Skeletal muscle tissue (tissue), 4 donors: ENCODE measurements around the gene PDIA4. TPM values are rescaled to one million over a fixed set of nuclear protein-coding genes. Genes with fewer than 3 reads are reported as not detected.
A peak's percentile ranks its signal among the peaks of the same experiment; 100 is the strongest.

Source experiments
- H3K27ac ChIP-seq: one replicate; pipeline ENCODE4 v1.7.0; 2013; ENCODE audit warnings: mild to moderate bottlenecking, low read depth, low read length, inconsistent platforms
- H3K27me3 ChIP-seq, 3 donors: one replicate each; pipeline ENCODE4 v1.7.0; 2013; ENCODE audit warnings: low read length in 3 of 3; ENCODE audit not compliant: control insufficient read depth in 3 of 3, insufficient read depth in 3 of 3
- H3K36me3 ChIP-seq, 3 donors: one replicate each; pipeline ENCODE4 v1.7.0; 2013; ENCODE audit warnings: low read length in 3 of 3; ENCODE audit not compliant: control insufficient read depth in 3 of 3, insufficient read depth in 3 of 3
- H3K4me1 ChIP-seq, 3 donors: one replicate each; pipeline ENCODE4 v1.7.0; 2013; ENCODE audit warnings: low read length in 3 of 3, mild to moderate bottlenecking in 3 of 3; ENCODE audit not compliant: control insufficient read depth in 3 of 3, insufficient read depth in 3 of 3
- H3K4me3 ChIP-seq, 3 donors: one replicate each; pipeline ENCODE4 v1.7.0; 2013; ENCODE audit warnings: low read length in 3 of 3
- H3K9ac ChIP-seq, 3 donors: one replicate each; pipeline ENCODE4 v1.7.0; 2013; ENCODE audit warnings: low read length in 3 of 3, mild to moderate bottlenecking in 3 of 3, moderate library complexity in 2 of 3, low read depth in 1 of 3
- H3K9me3 ChIP-seq, 3 donors: one replicate each; pipeline ENCODE4 v1.7.0; 2013; ENCODE audit warnings: low read length in 3 of 3; ENCODE audit not compliant: control insufficient read depth in 3 of 3
- total RNA-seq: library from RNA; depleted of rRNA; stranded (reverse); fragments of >200 nt; gene quantifications from one replicate; pipeline ENCODE4 v1.2.3, GENCODE V29; 2014
- donor health status: Osteomylitis.

PDIA4 gene, protein sequence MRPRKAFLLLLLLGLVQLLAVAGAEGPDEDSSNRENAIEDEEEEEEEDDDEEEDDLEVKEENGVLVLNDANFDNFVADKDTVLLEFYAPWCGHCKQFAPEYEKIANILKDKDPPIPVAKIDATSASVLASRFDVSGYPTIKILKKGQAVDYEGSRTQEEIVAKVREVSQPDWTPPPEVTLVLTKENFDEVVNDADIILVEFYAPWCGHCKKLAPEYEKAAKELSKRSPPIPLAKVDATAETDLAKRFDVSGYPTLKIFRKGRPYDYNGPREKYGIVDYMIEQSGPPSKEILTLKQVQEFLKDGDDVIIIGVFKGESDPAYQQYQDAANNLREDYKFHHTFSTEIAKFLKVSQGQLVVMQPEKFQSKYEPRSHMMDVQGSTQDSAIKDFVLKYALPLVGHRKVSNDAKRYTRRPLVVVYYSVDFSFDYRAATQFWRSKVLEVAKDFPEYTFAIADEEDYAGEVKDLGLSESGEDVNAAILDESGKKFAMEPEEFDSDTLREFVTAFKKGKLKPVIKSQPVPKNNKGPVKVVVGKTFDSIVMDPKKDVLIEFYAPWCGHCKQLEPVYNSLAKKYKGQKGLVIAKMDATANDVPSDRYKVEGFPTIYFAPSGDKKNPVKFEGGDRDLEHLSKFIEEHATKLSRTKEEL
- total RNA-seq: 61.1 TPM

DNA sequence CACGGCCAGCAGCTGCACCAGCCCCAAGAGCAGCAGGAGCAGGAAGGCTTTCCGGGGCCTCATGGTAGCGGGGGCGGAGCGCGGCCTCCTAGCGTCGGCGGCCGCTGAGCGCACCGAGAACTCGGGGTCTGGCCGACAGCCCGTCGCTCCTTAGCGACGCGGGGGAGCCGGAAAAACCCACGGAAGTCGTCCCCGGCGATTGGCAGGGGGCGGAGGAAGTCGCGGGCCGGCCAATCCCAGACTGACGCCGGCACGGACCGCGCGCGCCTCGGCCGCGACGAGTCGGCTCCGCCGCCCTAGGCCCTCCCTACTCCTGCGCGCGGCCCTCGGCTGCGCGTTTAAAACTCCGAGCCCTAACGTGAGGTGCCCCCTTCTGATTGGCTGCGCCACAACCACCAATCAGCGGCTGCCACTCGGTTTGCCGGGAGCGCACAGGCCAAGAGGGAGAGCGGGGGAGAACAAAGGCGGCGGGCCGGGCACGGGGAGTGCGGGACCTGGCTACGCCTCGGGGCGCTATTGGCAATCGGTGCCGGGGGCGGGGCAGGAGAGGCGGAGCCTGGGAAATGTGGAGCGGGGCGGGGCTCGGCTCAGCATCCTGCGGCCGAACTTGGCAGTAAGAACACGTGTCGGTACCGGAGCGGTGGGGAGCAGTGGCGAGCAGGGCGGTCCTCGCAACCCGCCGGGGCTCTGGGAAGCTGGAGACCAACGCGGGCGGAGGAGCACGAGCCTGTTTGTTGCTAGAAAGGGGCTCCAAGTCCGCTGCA is at the start of gene PDIA4:
PDIA4 (minus strand) TSS at position 160 of the 764 bp plus-strand sequence; CDS start at position 63, 97 bp downstream.
- Histone ChIP-seq H3K9me3 (no peaks in the 10 kb centered on the region), H3K27me3 (no peaks in the 10 kb centered on the region), H3K4me1 (peaks cover 14 to 23% (median 23%) of the 10 kb centered on the region in 3 donors), H3K4me3 (peak within 1 kb of the TSS; percentile 86 to 91 (median 87)), H3K36me3 (peaks cover 0 to 4% (median 0%) of the 10 kb centered on the region in 3 donors), H3K27ac (peak within 1 kb of the TSS; percentile 84), H3K9ac (peak within 1 kb of the TSS; percentile 90 to 91 (median 90))

DNA sequence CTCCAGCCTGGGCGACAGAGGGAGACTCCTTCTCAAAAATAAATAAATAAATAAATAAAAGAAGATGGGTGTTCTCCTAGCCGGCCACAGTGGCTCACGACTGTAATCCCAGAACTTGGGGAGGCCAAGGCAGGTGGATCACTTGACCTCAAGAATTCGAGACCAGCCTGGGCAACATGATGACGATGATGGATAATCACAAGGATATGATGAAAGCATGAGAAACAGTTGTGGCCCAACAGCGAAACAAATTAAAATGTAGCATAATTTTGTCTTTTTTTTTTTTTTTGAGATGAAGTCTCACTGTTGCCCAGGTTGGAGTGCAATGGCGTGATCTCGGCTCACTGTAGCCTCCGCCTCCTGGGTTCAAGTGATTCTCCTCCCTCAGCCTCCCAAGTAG is 49.3 kb upstream of the PDIA4 start:
- no peak overlapping the region for H3K27ac ChIP-seq
- no peaks in the 10 kb centered on the region for H3K4me1 ChIP-seq
- H3K9me3 ChIP-seq: no peaks in the 10 kb centered on the region
- no peak overlapping the region for H3K9ac ChIP-seq
- no peaks in the 10 kb centered on the region for H3K27me3 ChIP-seq
- H3K4me3 ChIP-seq: no peak overlapping the region
- peaks cover 5 to 14% (median 10%) of the 10 kb centered on the region in 3 donors for H3K36me3 ChIP-seq

DNA sequence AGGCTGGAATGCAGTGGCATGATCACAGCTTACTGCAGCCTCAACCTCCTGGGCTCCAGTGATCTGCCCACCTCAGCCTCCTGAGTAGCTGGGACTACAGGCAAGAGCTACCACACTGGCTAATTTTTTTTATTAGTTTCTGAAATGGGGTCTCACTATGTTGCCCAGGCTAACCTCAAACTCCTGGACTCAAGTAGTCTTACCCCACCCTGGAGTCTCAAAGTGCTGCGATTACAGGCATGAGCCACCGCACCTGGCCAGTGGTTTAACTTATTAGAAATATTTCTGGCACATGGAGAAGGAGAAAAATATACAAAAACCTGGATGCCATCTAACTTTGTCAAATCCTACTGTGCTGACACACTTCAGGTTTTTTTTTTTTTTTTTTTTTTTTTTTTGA is 47.0 kb upstream of the PDIA4 start:
- no peaks in the 10 kb centered on the region for H3K27me3 ChIP-seq
- H3K27ac ChIP-seq: no peak overlapping the region
- no peak overlapping the region for H3K9ac ChIP-seq
- H3K4me1 ChIP-seq: no peaks in the 10 kb centered on the region
- H3K9me3 ChIP-seq: no peaks in the 10 kb centered on the region
- H3K4me3 ChIP-seq: no peak overlapping the region
- peaks cover 20 to 31% (median 30%) of the 10 kb centered on the region in 3 donors for H3K36me3 ChIP-seq

DNA sequence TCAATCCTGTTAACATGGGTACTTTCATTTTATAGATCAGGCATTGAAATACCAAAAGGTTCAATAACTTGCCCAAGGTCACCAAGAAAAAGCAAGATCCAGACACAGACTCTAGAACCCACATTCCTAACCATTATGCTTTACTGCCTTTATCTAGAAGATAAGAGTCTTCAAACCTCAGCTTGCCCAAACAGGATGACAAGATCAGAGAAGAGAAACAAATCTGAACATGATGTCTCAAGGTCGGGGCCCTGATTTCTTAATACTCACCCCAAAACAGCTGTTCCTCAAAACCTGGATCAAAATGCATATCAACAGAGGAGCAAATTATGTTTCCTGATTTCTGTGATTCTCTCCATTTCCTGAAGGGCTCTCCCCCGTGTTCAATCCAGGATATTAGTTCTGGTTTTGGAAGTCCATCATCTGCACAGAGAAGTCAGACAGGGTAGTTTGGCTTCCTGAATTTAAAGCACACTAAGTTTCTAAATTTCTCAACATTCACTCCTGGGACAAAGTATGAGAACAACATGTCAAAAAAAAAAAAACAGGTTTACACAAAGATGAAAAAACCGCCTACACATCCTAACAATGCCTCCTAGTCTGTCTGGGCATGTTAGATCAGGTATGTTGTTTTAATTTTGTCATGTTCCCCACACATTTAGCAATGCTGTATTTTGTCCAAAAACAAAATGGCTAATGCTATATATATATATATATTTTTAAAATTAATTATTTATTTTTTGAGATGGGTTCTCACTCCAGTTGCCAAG is 46.0 kb upstream of the PDIA4 start:
- no peaks in the 10 kb centered on the region for H3K9me3 ChIP-seq
- H3K27ac ChIP-seq: no peak overlapping the region
- H3K9ac ChIP-seq: peak overlapping the region in 1 of 3 donors; percentile 30
- H3K4me3 ChIP-seq: no peak overlapping the region
- peaks cover 22 to 32% (median 31%) of the 10 kb centered on the region in 3 donors for H3K36me3 ChIP-seq
- no peaks in the 10 kb centered on the region for H3K27me3 ChIP-seq
- H3K4me1 ChIP-seq: no peaks in the 10 kb centered on the region

DNA sequence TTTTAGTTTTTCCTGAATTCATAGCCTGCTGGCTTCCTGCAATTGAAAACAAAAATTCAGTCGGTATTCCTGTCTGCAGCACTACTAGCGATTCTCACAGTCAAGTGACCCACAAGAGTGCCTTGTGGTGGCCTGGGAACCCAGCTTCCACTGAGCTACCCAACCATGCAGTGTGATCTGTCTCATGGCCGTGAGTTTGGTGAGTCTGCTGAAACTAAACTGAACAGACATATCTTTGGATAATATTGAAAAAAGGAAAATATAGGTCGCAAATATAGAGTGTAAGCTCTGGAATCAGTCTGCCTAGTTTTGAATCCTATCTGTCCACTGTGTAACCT is 44.1 kb upstream of the PDIA4 start:
- Histone ChIP-seq H3K9me3 (no peaks in the 10 kb centered on the region), H3K4me1 (no peaks in the 10 kb centered on the region), H3K36me3 (peaks cover 22 to 34% (median 32%) of the 10 kb centered on the region in 3 donors), H3K27ac (no peak overlapping the region), H3K27me3 (no peaks in the 10 kb centered on the region), H3K9ac (no peak overlapping the region), H3K4me3 (no peak overlapping the region)

DNA sequence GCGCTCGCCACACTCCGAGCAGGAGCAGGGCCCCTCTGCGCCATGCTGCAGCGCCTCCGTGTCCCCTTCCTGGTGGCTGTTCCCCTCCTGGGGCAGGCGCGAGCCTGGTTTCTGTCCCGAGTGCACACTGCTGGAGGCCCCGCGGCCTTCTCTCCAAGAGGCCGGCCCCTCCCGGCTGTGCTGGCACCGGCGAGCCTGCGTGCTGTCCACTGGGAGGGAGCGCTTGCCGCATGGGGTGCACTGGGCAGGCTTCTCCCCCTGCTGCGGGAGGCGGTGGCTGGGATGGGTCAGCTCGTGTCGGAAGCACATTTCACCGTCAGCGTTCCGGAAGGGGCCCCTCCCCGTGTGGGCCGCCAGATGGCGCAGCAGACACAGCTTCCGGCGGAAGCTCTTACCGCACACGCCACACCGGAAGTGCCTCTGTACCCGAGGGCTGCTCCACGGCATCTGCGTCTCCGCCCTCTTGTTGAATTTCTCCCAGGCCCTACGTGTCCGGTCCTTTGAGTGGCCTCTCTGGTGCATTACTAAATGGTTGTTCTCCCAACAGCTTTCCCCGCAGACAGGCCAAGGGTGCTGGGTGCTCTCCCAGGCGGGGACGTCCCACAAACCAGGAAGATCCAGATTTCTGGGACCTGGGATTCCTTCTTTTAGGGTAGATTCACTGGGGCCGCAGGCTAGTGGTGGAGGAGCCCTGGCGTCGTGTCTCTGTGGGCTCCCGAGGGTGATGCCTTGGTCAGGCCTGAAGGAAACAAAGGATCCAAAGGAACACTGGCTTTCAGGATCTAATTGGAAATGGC is 43.5 kb upstream of the PDIA4 start:
- Histone ChIP-seq H3K36me3 (peaks cover 22 to 32% (median 29%) of the 10 kb centered on the region in 3 donors), H3K4me3 (no peak overlapping the region), H3K27ac (peak overlapping the region; percentile 43), H3K27me3 (no peaks in the 10 kb centered on the region), H3K9me3 (no peaks in the 10 kb centered on the region), H3K4me1 (no peaks in the 10 kb centered on the region), H3K9ac (no peak overlapping the region)

DNA sequence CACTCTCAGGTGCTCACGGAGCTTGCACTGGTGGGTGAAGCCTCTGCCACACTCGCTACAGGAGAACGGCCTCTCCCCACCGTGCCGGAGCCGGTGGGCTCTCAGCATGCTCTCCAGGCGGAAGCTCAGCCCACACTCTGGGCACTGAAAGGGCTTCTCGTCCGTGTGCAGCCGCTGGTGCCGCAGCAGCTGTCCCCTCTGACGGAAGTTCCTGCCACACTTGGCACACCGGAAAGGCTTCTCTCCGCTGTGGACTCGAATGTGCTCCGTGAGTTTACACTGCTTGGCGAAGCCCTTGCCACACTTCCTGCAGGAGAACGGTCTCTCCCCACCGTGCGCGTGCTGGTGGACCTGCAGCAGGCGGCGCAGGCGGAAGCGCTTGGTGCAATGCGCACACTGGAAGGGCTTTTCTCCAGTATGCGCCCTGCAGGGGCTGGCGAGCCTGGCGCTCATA is 42.9 kb upstream of the PDIA4 start:
- H3K27ac ChIP-seq: no peak overlapping the region
- H3K27me3 ChIP-seq: no peaks in the 10 kb centered on the region
- no peak overlapping the region for H3K9ac ChIP-seq
- H3K9me3 ChIP-seq: no peaks in the 10 kb centered on the region
- H3K4me1 ChIP-seq: no peaks in the 10 kb centered on the region
- H3K4me3 ChIP-seq: no peak overlapping the region
- H3K36me3 ChIP-seq: peaks cover 22 to 28% (median 26%) of the 10 kb centered on the region in 3 donors

DNA sequence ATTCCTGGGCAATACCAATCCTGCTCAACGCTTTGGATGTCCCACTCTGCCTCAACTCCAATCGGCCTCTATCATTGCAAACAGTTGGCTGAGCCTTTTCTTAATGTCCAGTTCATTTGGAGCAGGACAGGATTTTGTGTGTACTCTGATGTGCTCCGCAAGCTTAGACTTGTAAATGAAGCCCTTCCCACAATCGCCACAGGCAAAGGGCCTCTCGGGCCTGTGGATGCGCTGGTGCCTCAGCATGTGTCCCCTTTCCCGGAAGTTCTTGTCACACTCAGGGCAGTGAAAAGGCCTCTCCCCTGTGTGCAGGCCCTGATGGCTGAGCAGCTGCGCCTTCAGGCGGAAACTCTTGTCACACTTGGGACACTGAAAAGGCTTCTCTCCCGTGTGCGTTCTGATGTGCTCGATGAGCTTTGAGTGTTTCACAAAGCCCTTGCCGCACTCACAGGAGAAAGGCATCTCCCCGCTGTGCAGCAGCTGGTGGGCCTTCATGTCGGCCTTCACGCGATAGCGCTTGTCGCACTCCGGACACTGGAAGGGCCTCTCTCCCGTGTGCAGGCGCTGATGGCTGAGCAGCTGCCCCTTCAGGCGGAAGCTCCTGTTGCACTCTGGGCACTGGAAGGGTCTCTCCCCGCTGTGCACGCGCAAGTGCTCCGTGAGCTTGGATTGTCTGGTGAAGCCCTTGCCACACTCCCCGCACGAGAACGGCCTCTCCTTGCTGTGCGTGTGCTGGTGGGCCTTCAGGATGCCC is 42.2 kb upstream of the PDIA4 start:
- Histone ChIP-seq H3K27me3 (no peaks in the 10 kb centered on the region), H3K4me3 (no peak overlapping the region), H3K36me3 (peaks cover 22 to 28% (median 26%) of the 10 kb centered on the region in 3 donors), H3K4me1 (no peaks in the 10 kb centered on the region), H3K9me3 (no peaks in the 10 kb centered on the region), H3K27ac (no peak overlapping the region), H3K9ac (no peak overlapping the region)
